CD4-positive, alpha-beta T cell treated with Interferon alpha-2 for 1 hour (primary cell): ENCODE results near the gene HYLS1.
"Not testable (repeated sequence)": the region's sequence is repeated elsewhere in the genome, so short reads cannot be mapped to it uniquely, and the experiment has no call there.

ENCODE experiments used
- DNase-seq, 2 donors: peaks; one replicate each; pipeline ENCODE4 v3.0.0-alpha.2; 2020 to 2022

The HYLS1 gene, protein sequence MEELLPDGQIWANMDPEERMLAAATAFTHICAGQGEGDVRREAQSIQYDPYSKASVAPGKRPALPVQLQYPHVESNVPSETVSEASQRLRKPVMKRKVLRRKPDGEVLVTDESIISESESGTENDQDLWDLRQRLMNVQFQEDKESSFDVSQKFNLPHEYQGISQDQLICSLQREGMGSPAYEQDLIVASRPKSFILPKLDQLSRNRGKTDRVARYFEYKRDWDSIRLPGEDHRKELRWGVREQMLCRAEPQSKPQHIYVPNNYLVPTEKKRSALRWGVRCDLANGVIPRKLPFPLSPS

DNA sequence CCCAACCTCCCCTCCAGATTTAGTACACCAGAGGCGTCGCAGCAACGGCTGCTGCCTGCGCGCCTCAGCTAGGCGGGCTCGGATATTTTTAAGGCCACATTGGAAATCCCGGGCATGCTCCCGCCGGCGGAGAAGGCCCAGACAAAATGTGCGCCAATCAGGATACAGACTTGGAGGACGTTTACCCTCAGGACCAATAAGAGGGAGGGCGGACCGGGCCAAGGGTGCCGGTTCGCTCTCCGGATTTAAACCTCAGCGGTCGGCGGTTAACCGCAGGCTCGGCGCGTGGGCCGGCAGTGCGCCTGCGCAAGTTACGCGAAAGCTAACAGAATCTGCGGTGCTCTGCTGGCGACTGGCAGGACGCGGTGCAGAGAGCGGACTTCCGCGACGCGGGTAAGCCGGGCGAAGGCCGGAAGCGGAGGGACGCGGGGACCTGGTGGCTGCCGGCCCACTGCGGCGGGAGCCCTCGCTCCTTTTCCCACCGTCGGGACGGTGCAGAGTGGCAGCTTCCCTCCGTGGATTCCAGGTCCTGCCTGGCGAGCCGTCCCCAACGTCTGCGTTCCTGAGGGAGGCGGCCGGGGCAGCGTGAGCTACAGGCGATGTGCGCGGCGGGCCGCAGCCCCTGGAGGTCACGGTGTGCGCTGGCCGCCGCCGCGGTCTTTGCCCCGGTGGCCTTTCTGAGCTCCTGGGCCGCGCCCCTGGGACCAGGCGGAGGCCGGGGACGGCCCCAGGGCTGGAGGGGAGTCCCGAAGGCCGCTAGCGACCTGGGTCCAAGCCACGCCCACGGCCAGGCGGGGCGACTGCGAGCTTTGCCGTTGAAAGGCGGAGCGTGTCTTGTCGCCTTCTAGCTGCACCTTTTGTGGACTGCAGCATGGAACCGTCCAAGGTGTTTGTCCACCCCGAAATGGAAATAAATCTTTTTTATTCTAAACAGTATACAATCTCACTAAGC lies at the start of gene HYLS1:
HYLS1 (plus strand) TSS at position 296 of the 952 bp plus-strand sequence. CDS start 11,701 bp downstream, outside the sequence.
- peak; percentile 95 to 96 for DNase-seq

DNA sequence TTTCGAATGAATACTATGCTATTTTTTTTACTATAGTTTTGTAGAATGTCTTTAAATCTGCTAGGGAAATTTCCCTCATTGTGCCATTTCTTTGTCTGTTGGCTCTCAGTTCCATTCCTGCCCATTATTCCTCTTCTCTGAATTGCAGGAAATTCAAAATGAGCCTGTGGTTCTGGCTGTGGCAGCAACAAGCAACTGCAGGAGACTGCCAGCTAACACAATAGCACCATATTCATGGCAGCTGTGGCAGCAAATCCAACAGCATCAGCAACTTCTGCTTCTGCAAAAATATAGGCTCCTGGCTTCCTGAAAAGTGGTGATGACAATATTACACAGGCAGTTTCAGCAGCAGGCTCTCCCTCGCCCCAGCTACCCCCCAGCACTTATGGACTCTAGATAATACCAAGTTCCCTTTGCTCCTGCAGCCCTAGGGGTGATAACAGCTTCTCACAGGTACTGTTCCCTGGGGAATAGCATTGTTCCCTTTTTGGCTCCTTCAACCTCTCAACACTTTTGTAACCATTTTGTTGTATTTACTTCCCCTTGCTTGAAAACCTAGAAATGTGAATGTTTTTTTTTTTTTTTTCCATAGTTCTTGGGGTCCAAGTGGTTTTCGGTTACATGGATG lies 45.0 kb upstream of the HYLS1 start:
- no peak for DNase-seq

DNA sequence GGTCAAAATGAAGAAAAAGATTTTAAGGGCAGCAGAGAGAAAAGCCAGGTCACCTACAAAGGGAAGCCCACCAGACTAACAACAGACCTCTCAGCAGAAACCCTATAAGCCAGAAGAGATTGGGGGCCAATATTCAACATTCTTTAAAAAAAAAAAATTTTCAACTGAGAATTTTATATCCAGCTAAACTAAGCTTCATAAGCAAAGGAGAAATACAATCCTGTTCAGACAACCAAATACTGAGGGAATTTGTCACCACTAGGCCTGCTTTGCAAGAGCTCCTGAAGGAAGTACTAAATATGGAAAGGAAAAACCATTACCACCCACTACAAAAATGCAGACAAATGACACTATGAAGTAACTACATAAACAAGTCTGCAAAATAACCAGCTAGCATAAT lies 41.3 kb upstream of the HYLS1 start:
- no peak for DNase-seq

DNA sequence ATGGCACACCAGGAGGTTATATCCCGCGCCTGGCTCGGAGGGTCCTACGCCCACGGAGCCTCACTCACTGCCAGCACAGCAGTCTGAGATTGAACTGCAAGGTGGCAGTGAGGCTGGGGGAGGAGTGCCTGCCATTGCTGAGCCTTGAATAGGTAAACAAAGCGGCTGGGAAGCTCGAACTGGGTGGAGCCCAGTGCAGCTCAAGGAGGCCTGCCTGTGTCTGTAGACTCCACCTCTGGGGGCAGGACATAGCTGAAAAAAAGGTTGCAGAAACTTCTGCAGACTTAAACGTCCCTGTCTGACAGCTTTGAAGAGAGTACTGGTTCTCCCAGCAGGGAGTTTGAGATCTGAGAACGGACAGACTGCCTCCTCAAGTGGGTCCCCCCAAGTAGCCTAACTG lies 29.8 kb upstream of the HYLS1 start:
- not testable (repeated sequence) for DNase-seq

DNA sequence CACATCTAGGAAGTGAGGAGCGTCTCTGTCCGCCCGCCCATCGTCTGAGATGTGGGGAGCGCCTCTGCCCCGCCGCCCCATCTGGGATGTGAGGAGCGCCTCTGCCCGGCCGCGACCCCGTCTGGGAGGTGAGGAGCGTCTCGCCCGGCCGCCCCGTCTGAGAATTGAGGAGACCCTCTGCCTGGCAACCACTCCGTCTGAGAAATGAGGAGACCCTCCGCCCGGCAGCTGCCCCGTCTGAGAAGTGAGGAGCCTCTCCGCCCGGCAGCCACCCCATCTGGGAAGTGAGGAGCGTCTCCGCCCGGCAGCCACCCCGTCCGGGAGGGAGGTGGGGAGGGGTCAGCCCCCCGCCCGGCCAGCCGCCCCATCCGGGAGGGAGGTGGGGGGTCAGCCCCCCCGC lies 24.7 kb upstream of the HYLS1 start:
- not testable (repeated sequence) for DNase-seq

DNA sequence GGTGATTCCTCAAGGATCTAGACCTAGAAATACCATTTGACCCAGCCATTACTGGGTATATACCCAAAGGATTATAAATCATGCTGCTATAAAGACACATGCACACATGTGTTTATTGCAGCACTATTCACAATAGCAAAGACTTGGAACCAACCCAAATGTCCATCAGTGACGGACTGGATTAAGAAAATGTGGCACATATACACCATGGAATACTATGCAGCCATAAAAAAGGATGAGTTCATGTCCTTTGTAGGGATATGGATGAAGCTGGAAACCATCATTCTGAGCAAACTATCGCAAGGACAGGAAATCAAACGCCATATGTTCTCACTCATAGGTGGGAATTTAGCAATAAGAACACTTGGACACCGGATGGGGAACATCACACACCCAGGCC lies 22.1 kb upstream of the HYLS1 start:
- not testable (repeated sequence) for DNase-seq

DNA sequence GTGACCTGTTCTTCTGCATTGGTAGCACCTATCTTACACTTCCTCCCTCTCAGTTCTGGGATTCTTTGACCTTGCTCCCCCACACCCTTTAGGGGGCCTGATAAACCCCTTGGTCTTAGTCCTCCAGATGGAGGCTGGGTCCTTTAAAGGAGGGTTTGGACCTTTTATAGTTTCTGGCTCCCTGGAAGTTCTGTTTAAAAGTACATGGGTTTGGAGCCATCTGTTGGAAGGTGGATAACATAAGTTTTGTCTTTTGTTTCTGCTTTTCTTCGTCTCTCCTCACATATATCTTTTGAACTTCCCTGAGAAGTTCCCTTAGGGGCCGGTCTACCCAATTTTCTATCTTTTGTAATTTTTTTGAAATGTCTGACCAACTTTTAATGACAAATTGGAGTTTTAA lies 17.9 kb upstream of the HYLS1 start:
- no peak for DNase-seq

DNA sequence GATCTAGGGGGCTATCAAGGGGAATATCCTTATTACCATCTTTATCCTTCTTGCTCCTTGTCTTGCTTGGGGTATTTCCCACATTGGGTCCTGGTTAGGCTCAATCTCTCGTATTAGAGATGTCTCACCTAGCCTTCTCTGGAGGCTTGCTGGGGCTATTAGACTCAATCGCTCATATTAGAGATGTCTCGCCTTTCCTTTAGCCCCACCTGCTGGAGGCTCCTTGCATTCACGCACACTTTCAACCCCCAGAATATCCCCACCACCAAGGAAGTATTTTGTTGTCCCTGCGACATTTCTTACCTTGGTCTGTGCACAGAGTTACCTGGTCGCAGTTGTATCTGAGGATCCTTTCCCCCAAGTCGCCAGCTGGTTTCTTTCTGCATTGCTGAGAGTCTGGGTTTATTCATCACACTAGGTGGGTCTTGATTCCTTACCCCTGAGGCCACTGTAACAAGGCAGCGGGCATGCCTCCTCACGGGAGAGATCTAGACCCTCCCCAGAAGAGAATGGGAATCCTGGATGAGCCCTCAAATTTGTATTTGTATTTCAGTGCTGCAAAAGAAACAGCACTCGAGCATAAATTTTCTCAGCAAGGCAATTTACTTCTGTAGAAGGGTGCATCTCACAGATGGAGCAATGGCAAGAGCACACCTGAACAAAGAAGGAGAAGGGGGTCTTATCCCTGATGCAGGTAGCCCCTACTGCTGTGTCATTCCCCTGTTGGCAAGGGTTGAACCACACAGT lies 15.9 kb upstream of the HYLS1 start:
- DNase-seq = peak in 1 of 2 donors; percentile 28

DNA sequence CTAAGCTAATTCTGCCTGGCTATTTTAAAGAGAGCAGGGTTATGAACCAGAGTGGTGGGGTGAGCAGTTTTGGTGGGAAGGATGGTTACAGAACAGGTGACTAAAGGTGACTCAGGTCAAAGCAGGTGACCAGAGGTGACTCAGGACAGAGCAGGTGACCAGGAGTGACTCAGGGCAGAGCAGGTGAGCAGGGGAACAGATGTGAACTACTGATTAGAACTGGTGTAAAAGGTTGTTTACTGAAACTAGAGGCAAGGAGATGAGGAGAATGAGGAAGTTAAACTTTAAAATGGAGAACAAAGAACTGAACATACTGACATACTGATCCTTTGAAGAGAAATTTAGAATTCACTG lies 15.4 kb upstream of the HYLS1 start:
- DNase-seq = no peak

DNA sequence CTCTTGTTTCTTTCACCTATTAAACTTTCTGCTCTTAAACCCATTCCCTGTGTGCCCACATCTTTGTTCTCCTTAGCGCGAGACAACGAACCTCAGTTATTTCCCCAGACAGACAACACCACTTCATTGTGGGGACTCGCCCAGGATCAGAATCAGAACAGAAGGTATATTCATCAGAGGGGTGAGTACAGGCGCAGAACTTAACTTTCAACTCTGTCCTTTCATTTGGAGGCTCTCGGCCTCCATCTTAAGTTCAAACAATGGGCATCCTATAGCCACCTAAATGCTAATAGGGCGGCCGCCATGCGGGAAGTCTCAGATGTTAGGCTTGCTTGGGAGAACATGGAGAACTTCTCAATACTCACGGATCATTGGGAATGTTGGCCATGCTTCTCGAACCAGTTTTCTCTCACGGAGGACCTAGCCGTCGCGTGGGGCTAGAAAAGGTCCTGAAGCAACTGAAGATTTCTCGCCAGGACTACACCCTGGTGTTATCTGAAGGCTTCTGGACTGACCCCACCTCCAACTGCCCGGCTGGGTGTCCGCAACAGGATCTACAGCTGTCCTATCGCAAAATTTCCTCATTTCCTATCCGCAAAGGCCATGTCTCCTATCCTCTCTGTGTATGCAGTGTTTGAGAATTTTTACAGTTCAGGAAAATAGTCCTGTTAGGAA lies 13.4 kb upstream of the HYLS1 start:
- no peak for DNase-seq

DNA sequence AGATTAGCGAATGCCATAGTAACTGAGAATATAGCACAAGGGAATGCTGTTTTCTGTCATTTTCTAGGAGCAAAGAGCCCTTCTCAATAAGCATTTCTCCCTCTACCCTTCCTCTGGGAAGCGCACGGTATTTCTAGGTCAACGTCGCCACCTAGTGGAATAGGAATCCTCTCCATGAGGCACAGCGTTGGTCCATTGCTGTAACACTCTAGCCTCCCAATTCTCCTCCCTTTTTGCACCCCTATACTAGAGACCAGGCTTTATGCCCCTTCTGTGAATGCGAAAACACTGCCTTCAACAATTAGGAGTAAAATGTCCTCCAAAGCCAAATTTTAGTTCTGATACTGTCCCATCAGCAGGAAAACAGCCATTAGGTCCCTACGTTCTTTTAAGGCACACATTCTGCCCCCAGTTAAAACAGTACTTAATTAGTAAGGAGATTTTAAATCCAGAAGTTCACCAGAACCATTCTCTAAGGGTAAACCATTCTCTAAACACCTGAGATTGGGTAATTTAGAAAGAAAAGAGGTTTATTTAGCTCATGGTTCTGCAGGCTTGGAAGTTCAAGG lies 12.8 kb upstream of the HYLS1 start:
- DNase-seq = peak; percentile 31 to 54

DNA sequence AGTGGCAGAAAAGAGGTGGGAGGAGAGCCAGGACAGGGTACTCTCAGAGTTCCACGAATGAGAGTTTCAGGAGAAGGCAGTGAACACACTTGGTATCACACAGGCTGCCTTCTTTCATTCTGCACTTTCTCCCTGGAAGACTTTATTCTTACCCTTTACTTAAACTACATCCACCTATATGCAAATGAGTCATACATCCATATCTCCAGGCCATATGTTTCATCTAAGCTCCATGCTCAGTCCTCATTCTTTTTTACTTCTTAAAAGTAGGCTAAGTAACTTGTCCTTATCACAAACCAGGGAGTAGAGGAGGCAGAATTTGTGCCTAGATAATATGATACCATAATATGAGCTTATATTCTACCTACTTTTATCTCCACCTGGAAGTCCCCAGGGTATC lies 6.2 kb upstream of the HYLS1 start:
- no peak for DNase-seq

DNA sequence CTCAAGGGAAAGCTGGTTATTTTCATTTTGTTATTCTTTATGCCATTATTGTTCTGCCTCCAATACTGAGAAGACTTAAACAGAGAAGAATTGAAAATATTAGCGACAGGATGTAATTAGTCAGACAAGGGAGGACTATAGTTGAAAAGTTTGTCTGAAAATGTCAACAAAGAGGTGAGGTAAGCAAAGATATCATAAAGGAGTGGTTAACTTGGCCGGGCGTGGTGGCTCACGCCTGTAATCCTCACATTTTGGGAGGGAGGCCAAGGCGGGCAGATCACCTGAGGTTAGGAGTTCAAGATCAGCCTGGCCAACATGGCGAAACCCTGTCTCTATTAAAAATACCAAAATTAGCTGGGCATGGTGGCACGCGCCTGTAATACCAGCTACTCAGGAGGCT lies 4.1 kb upstream of the HYLS1 start:
- no peak for DNase-seq

DNA sequence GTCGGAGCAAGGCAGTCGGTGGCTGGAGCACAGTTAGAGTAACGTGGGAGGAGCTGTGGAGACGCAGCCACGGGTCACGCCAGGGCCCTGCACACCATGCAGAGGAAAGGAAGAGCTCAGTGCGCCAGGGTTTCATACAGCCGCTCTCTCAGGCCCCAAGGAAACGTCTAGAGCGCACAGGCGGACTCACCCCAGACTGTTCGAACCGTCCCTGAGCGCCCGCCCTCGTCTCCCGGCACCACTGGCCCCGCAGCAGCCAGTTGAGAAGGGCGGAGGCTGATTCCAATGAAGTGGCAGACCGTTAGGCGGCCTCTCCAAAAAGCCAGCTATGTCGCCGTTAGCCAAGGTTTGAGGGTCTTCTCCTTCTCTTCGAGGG lies 483 bp upstream of the HYLS1 start:
- no peak for DNase-seq

DNA sequence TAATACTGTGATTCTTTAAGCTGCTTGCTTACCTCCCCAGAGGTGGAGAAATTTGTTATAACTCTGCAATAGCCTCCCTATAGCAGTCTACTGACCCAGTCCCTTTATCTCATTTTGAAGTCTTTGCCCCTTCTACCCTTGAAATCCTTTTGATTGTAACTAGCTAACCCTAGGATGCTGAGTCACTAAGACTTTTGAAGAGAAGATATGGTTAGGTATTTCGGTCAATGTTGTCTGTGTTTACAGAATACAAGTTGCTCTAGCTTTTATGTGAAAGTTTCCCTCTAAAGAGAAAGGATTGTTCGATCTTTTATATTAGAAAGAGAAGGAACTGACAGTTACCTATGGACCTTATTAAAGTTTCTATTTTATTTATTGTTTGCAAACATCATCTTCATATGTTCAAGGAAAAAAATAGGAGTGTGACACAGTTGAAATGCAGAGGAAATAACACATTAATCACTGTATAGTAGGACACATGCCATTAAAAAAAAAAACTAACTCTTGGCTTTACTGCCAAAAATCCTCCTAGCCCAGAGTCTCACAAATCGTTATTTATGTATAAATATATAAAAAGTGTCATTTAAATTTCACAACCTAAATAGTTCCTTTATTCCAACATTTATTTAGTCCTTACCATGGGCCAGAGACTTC lies 3.1 kb downstream of the HYLS1 start:
- DNase-seq = no peak

DNA sequence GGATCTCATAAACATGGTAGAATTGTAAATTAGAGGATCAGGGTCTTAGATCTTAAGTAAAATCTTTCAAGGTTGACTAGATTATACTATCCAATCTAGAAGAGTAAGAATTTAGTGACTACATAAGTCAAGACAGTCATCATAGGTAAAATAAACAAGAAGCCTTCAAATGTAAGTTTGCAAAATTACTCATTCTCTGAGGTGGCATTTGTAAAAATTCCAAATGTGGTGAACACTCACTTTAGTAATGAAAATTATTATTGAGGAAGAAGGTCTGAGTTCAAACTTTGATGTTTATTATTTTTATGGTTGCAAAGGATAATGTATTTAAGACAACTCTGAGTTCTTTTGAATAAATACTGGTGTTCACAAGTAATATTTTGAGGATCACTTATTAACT lies 4.6 kb downstream of the HYLS1 start:
- DNase-seq = no peak

DNA sequence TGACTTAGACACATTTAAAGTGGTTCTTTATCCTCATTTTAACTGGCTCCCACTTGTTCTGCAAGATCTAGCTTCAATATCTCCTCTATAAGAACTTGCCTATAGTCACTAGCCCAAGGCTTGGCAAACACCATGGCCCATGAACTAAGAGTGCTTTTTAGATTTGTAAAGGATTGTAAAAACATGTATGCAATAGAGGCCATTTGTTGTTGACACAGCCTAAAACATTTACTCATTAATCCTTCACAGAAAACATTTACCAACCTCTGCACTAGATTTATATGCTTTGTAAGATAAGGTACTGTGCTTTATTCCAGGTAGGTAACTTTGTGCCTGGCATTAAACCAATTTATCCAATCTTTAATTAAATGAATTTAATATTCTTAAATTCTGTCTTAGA lies 5.5 kb downstream of the HYLS1 start:
- DNase-seq = no peak

DNA sequence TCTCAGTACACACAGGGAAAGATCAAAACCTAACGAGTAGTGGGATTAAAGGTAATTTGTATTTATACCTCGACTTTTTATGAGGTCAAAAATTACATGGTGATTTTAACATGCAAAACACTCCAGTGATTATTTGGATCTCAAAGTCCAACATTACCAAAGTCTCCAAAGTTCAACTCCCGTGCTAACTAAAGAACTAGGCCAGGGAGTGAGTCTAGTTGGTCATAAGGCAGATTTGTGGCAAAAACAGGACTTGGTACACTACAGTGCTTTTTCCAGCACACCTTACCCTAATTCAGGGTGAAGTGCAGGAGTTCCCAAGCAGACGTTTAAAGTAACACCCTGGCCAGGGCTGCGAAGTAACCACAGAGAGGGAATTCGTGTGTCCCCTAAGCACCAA lies 14.4 kb downstream of the HYLS1 start:
- DNase-seq = no peak

DNA sequence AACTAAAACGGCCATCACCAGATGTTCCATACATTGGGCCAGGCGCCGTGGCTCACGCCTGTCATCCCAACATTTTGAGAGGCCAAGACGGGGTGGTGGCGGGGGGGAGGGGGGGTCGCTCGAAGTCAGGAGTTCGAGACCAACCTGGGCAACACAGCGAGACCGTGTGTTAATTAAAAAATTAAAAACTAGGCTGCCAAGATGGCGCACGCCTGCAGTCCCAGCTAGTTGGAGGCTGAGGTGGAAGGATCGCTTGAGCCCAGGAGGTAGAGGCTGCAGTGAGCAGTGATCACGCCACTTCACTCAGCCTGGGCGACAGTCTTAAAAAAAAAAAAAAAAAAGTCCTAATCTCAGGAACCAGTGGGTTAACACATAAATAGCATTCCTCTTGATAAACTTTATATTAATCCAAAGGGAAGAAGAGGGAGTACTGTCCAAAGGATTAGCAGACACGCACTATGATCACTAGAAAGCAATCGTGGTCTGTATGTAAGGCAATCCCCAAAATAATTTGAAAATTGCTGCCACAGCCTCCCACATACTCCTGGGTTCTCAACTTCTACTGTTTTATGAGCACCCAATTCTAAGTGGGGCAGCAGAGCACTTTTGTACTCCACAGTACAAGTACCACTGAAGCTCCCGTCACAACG lies 14.9 kb downstream of the HYLS1 start:
- no peak for DNase-seq

DNA sequence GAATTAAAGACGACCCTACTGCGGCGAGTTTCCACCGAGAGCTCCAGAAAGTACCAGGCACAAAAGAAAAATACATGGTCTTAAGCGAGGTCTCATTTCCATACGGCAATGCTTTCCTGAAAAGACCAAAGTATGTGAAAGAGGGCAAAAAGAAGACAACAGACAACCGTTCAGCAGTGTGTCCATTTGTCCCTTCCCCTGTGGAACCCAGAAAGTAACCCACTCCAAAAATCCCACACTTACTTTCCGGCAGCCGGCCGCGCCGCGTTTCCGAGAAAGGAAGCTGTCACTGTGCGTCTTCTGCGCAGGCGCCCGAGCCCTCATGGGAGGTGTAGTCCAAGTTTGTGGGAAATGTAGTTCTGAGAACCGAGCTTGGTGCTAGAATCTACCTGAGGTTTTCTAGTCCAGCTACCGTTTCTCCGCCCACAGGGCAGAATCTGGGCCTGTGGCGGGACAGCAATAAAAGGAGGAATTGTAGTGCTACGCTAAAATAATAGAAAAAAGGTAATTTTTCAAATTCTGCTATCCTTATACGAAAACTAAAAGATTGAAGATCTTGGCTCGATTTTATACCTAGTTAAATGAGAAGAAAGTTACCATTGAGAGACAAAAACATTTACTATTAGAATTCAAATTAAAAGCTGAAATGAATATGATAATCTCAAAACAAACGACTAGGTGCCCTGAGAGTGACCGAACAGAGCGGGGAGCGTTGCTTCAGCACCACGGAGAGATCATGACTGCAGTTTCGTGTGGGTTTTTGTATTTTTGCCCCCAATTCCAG lies 15.7 kb downstream of the HYLS1 start, which contains the start of gene PUS3:
PUS3 (minus strand) TSS at position 280 of the 784 bp plus-strand sequence. CDS start 6,922 bp downstream, outside the sequence.
- peak; percentile 91 to 93 for DNase-seq
